ENCODE results near the gene ABL2.

The ABL2 gene

GRCh38 chr1:179103999-179104398, 125.5 kb downstream of the ABL2 start:
- no peak overlapping the region for H2BK12ac ChIP-seq (ENCODE audit: low read length)
- H3K36me3 ChIP-seq (replicated peaks in 1 of 2; ENCODE audit: control insufficient read depth in 2 of 2, insufficient read depth in 2 of 2, low read length in 2 of 2): peaks cover 13 to 55% of the 10 kb centered on the region in 2 donors
- no peaks in the 10 kb centered on the region for H3K79me1 ChIP-seq (ENCODE audit: low read depth, low read length)
- no peak overlapping the region for H4K91ac ChIP-seq (ENCODE audit: low read depth, low read length, poor library complexity)
- H2BK5ac ChIP-seq (ENCODE audit: low read length): no peak overlapping the region
- no peak overlapping the region for H4K8ac ChIP-seq (ENCODE audit: low read depth, low read length)
- no peak overlapping the region for H2BK15ac ChIP-seq (ENCODE audit: low read length)
- no peak overlapping the region for H3K14ac ChIP-seq (ENCODE audit: low read length)
- no CpG with 5 or more reads among the region's 1 CpG for WGBS, 2 donors (ENCODE audit: extremely low coverage in 2 of 2, insufficient read length in 2 of 2, insufficient replicate concordance in 1 of 2)
- no peak overlapping the region for H3K4me2 ChIP-seq (ENCODE audit: insufficient read depth, low read length, poor library complexity, severe bottlenecking)
- H3K27me3 ChIP-seq (ENCODE audit: control insufficient read depth in 3 of 3, insufficient read depth in 3 of 3, low read depth in 1 of 3, low read length in 3 of 3): no peaks in the 10 kb centered on the region
- H3K23ac ChIP-seq (ENCODE audit: low read depth, low read length, poor library complexity): no peak overlapping the region
- H2AK5ac ChIP-seq (ENCODE audit: low read depth, low read length): no peak overlapping the region
- peaks cover 0 to 2% of the 10 kb centered on the region in 2 donors for H3K4me1 ChIP-seq (ENCODE audit: control insufficient read depth in 2 of 2, insufficient read depth in 1 of 2, low read depth in 1 of 2, low read length in 2 of 2)
- H2BK120ac ChIP-seq (ENCODE audit: low read depth, low read length): no peak overlapping the region
- no peak overlapping the region for H3K27ac ChIP-seq (replicated peaks; ENCODE audit: low read length)
- no peak overlapping the region for H3K4me3 ChIP-seq (ENCODE audit: low read length in 2 of 2)
- no peaks in the 10 kb centered on the region for H3K9me3 ChIP-seq (replicated peaks in 1 of 2; ENCODE audit: control insufficient read depth in 2 of 2, insufficient read depth in 1 of 2, low read depth in 1 of 2, low read length in 2 of 2)
- no peak overlapping the region for H3K4ac ChIP-seq (ENCODE audit: low read length)
- no peak for DNase-seq (ENCODE audit: low spot score)
- H2AFZ ChIP-seq (ENCODE audit: low read length): no peak overlapping the region
- no peak overlapping the region for H3K9ac ChIP-seq (ENCODE audit: low read depth, low read length, poor library complexity)
- H3K18ac ChIP-seq (ENCODE audit: low read length): no peak overlapping the region

- Histone ChIP-seq H2BK15ac (ENCODE audit: low read length) (no peak overlapping the region), H3K4ac (ENCODE audit: low read length) (no peak overlapping the region), H4K91ac (ENCODE audit: low read depth, low read length, poor library complexity) (no peak overlapping the region), H3K18ac (ENCODE audit: low read length) (no peak overlapping the region), H2BK120ac (ENCODE audit: low read depth, low read length) (no peak overlapping the region), H3K9me3 (replicated peaks in 1 of 2; ENCODE audit: control insufficient read depth in 2 of 2, insufficient read depth in 1 of 2, low read depth in 1 of 2, low read length in 2 of 2) (no peaks in the 10 kb centered on the region), H2BK5ac (ENCODE audit: low read length) (no peak overlapping the region), H3K27me3 (ENCODE audit: control insufficient read depth in 3 of 3, insufficient read depth in 3 of 3, low read depth in 1 of 3, low read length in 3 of 3) (no peaks in the 10 kb centered on the region), H4K8ac (ENCODE audit: low read depth, low read length) (no peak overlapping the region), H2BK12ac (ENCODE audit: low read length) (no peak overlapping the region), H3K14ac (ENCODE audit: low read length) (no peak overlapping the region), H3K27ac (replicated peaks; ENCODE audit: low read length) (no peak overlapping the region), H2AFZ (ENCODE audit: low read length) (no peak overlapping the region), H2AK5ac (ENCODE audit: low read depth, low read length) (no peak overlapping the region), H3K4me3 (ENCODE audit: low read length in 2 of 2) (no peak overlapping the region), H3K36me3 (replicated peaks in 1 of 2; ENCODE audit: control insufficient read depth in 2 of 2, insufficient read depth in 2 of 2, low read length in 2 of 2) (peaks cover 5 to 52% of the 10 kb centered on the region in 2 donors), H3K4me2 (ENCODE audit: insufficient read depth, low read length, poor library complexity, severe bottlenecking) (no peak overlapping the region), H3K9ac (ENCODE audit: low read depth, low read length, poor library complexity) (no peak overlapping the region), H3K4me1 (ENCODE audit: control insufficient read depth in 2 of 2, insufficient read depth in 1 of 2, low read depth in 1 of 2, low read length in 2 of 2) (peaks cover 0 to 2% of the 10 kb centered on the region in 2 donors), H3K79me1 (ENCODE audit: low read depth, low read length) (no peaks in the 10 kb centered on the region), H3K23ac (ENCODE audit: low read depth, low read length, poor library complexity) (no peak overlapping the region)
- DNase-seq (ENCODE audit: low spot score): no peak
- no CpG with 5 or more reads among the region's 4 CpGs for WGBS, 2 donors (ENCODE audit: extremely low coverage in 2 of 2, insufficient read length in 2 of 2, insufficient replicate concordance in 1 of 2)
Measured at GRCh38 chr1:179101566-179101965, 127.9 kb downstream of the ABL2 start.

GRCh38 chr1:179099891-179100290, 129.6 kb downstream of the ABL2 start:
- no peak for DNase-seq (ENCODE audit: low spot score)
- no peak overlapping the region for H2BK5ac ChIP-seq (ENCODE audit: low read length)
- H2AK5ac ChIP-seq (ENCODE audit: low read depth, low read length): no peak overlapping the region
- H4K91ac ChIP-seq (ENCODE audit: low read depth, low read length, poor library complexity): no peak overlapping the region
- WGBS, 2 donors (ENCODE audit: extremely low coverage in 2 of 2, insufficient read length in 2 of 2, insufficient replicate concordance in 1 of 2): no CpG with 5 or more reads among the region's 4 CpGs
- no peak overlapping the region for H2AFZ ChIP-seq (ENCODE audit: low read length)
- H4K8ac ChIP-seq (ENCODE audit: low read depth, low read length): no peak overlapping the region
- no peak overlapping the region for H3K14ac ChIP-seq (ENCODE audit: low read length)
- H3K27me3 ChIP-seq (ENCODE audit: control insufficient read depth in 3 of 3, insufficient read depth in 3 of 3, low read depth in 1 of 3, low read length in 3 of 3): no peaks in the 10 kb centered on the region
- H2BK15ac ChIP-seq (ENCODE audit: low read length): no peak overlapping the region
- no peak overlapping the region for H3K18ac ChIP-seq (ENCODE audit: low read length)
- no peak overlapping the region for H3K4me2 ChIP-seq (ENCODE audit: insufficient read depth, low read length, poor library complexity, severe bottlenecking)
- no peak overlapping the region for H2BK120ac ChIP-seq (ENCODE audit: low read depth, low read length)
- H2BK12ac ChIP-seq (ENCODE audit: low read length): no peak overlapping the region
- H3K4me3 ChIP-seq (ENCODE audit: low read length in 2 of 2): no peak overlapping the region
- H3K4me1 ChIP-seq (ENCODE audit: control insufficient read depth in 2 of 2, insufficient read depth in 1 of 2, low read depth in 1 of 2, low read length in 2 of 2): peaks cover 0 to 2% of the 10 kb centered on the region in 2 donors
- peaks cover 12 to 60% of the 10 kb centered on the region in 2 donors for H3K36me3 ChIP-seq (replicated peaks in 1 of 2; ENCODE audit: control insufficient read depth in 2 of 2, insufficient read depth in 2 of 2, low read length in 2 of 2)
- no peak overlapping the region for H3K9ac ChIP-seq (ENCODE audit: low read depth, low read length, poor library complexity)
- H3K9me3 ChIP-seq (replicated peaks in 1 of 2; ENCODE audit: control insufficient read depth in 2 of 2, insufficient read depth in 1 of 2, low read depth in 1 of 2, low read length in 2 of 2): no peaks in the 10 kb centered on the region
- no peak overlapping the region for H3K4ac ChIP-seq (ENCODE audit: low read length)
- no peaks in the 10 kb centered on the region for H3K79me1 ChIP-seq (ENCODE audit: low read depth, low read length)
- H3K27ac ChIP-seq (replicated peaks; ENCODE audit: low read length): no peak overlapping the region
- no peak overlapping the region for H3K23ac ChIP-seq (ENCODE audit: low read depth, low read length, poor library complexity)

- Histone ChIP-seq H3K9ac (ENCODE audit: low read depth, low read length, poor library complexity) (no peak overlapping the region), H3K27ac (replicated peaks; ENCODE audit: low read length) (no peak overlapping the region), H3K36me3 (replicated peaks in 1 of 2; ENCODE audit: control insufficient read depth in 2 of 2, insufficient read depth in 2 of 2, low read length in 2 of 2) (peaks cover 29 to 83% of the 10 kb centered on the region in 2 donors), H3K14ac (ENCODE audit: low read length) (no peak overlapping the region), H3K23ac (ENCODE audit: low read depth, low read length, poor library complexity) (no peak overlapping the region), H3K4me2 (ENCODE audit: insufficient read depth, low read length, poor library complexity, severe bottlenecking) (no peak overlapping the region), H2BK12ac (ENCODE audit: low read length) (no peak overlapping the region), H2BK15ac (ENCODE audit: low read length) (no peak overlapping the region), H4K8ac (ENCODE audit: low read depth, low read length) (no peak overlapping the region), H4K91ac (ENCODE audit: low read depth, low read length, poor library complexity) (no peak overlapping the region), H3K79me1 (ENCODE audit: low read depth, low read length) (no peaks in the 10 kb centered on the region), H3K18ac (ENCODE audit: low read length) (no peak overlapping the region), H2AFZ (ENCODE audit: low read length) (no peak overlapping the region), H3K9me3 (replicated peaks in 1 of 2; ENCODE audit: control insufficient read depth in 2 of 2, insufficient read depth in 1 of 2, low read depth in 1 of 2, low read length in 2 of 2) (no peaks in the 10 kb centered on the region), H2AK5ac (ENCODE audit: low read depth, low read length) (no peak overlapping the region), H2BK120ac (ENCODE audit: low read depth, low read length) (no peak overlapping the region), H3K4me3 (ENCODE audit: low read length in 2 of 2) (no peak overlapping the region), H3K4ac (ENCODE audit: low read length) (no peak overlapping the region), H3K4me1 (ENCODE audit: control insufficient read depth in 2 of 2, insufficient read depth in 1 of 2, low read depth in 1 of 2, low read length in 2 of 2) (no peaks in the 10 kb centered on the region), H3K27me3 (ENCODE audit: control insufficient read depth in 3 of 3, insufficient read depth in 3 of 3, low read depth in 1 of 3, low read length in 3 of 3) (no peaks in the 10 kb centered on the region), H2BK5ac (ENCODE audit: low read length) (no peak overlapping the region)
- no CpG with 5 or more reads among the region's 3 CpGs for WGBS, 2 donors (ENCODE audit: extremely low coverage in 2 of 2, insufficient read length in 2 of 2, insufficient replicate concordance in 1 of 2)
- DNase-seq (ENCODE audit: low spot score): no peak
Measured at GRCh38 chr1:179095924-179096323, 133.6 kb downstream of the ABL2 start.

Data from neuronal stem cell (in vitro differentiated cells).